IPS-20b (cell line): Measurements from ENCODE around the gene DPP3.

Source experiments
- H3K27ac ChIP-seq: one replicate; pipeline ENCODE4 v1.5.1; 2013; ENCODE audit warnings: low read length
- H3K27me3 ChIP-seq: 2 replicates; pipeline ENCODE4 v1.6.1; 2013; ENCODE audit warnings: mild to moderate bottlenecking, low read length, inconsistent platforms; ENCODE audit not compliant: insufficient read depth
- H3K36me3 ChIP-seq: 2 replicates; pipeline ENCODE4 v1.6.1; 2013; ENCODE audit warnings: low read depth, mild to moderate bottlenecking, inconsistent platforms, low read length, moderate library complexity; ENCODE audit not compliant: insufficient read depth
- H3K4me1 ChIP-seq: 2 replicates; pipeline ENCODE4 v1.6.1; 2013; ENCODE audit warnings: mild to moderate bottlenecking, control low read depth, inconsistent platforms, low read length, moderate library complexity; ENCODE audit not compliant: insufficient read depth
- H3K4me3 ChIP-seq: 2 replicates; pipeline ENCODE4 v1.5.1; 2013; ENCODE audit warnings: mild to moderate bottlenecking, low read length, inconsistent platforms
- H3K9ac ChIP-seq: 2 replicates; pipeline ENCODE4 v1.6.1; 2013; ENCODE audit warnings: low read depth, mild to moderate bottlenecking, inconsistent platforms, low read length, moderate library complexity
- H3K9me3 ChIP-seq: 2 replicates; pipeline ENCODE4 v1.6.1; 2013; ENCODE audit warnings: mild to moderate bottlenecking, low read depth, low read length, inconsistent platforms; ENCODE audit not compliant: insufficient read depth

The DPP3 gene

DNA sequence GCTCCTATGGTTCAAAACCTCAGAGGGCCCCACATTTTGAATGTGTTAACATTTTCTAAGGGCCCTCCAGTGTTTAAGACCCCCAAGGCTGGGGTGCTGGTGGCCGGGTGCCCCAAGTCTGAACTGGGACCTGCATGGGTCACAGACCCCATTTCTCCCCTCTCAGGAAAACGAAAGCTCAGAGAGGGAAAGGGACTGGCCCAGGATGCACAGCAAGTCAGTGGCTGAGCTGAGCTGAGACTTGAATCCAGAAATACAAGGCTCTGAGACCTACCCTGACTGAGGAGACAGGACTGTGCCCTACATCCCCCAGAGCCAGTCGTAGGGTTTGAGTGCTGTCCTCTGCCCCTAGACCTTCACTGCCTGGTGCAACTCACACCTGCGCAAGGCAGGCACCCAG, 70.7 kb downstream of the DPP3 start:
- H3K4me1 ChIP-seq = peaks cover 6% of the 10 kb centered on the region; the same call in 1 of the 2 replicates
- no peaks in the 10 kb centered on the region for H3K27me3 ChIP-seq
- H3K9ac ChIP-seq = no peak overlapping the region
- H3K27ac ChIP-seq = no peak overlapping the region
- peaks cover 8% of the 10 kb centered on the region; the same call in 1 of the 2 replicates for H3K36me3 ChIP-seq
- no peak overlapping the region for H3K4me3 ChIP-seq
- H3K9me3 ChIP-seq = no peaks in the 10 kb centered on the region

DNA sequence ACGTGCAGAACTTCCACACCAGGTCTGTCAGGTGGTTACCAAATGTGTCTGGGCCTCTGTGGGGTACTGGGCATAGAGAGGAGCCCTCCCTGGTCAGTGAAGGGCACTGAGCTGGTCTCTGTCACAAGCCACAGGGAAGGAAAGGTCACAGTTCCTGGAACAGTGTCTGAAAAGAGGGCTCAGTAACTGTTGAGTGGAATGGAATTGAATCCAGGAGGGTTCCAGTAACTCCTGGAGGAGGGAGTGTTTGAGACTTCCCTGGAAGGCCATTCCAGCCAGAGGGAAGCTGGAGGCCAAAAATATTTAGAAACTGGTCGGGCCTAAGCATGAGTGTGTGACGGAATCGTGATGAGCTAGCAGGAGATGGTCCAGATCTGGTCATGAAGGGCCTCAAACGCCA, 74.4 kb downstream of the DPP3 start:
- Histone ChIP-seq H3K9ac (no peak overlapping the region), H3K36me3 (peaks cover 33% of the 10 kb centered on the region), H3K9me3 (no peaks in the 10 kb centered on the region), H3K4me1 (no peaks in the 10 kb centered on the region), H3K4me3 (no peak overlapping the region), H3K27me3 (no peaks in the 10 kb centered on the region), H3K27ac (no peak overlapping the region)

DNA sequence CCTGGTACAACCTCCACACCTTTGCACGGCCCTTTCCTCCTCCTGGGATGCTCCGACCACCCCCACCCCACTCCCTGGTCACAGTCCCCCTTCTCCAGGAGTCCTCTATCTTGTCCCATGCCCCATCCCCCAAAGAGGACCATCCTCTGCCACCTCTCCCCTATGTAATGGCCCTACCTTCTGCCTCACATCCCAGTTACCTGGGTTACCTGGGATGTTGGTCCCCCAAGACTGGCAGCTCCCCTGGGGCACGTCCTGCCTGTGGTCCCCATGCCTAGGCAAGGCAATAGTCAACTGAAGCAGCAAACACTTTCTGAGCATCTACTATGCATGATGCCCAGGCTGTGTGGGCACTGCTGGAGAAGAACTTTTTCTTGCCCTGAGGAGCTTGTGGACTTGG, 75.2 kb downstream of the DPP3 start:
- H3K9me3 ChIP-seq = no peaks in the 10 kb centered on the region
- peaks cover 37% of the 10 kb centered on the region for H3K36me3 ChIP-seq
- no peaks in the 10 kb centered on the region for H3K4me1 ChIP-seq
- H3K9ac ChIP-seq = no peak overlapping the region
- no peak overlapping the region for H3K4me3 ChIP-seq
- no peaks in the 10 kb centered on the region for H3K27me3 ChIP-seq
- H3K27ac ChIP-seq = no peak overlapping the region

DNA sequence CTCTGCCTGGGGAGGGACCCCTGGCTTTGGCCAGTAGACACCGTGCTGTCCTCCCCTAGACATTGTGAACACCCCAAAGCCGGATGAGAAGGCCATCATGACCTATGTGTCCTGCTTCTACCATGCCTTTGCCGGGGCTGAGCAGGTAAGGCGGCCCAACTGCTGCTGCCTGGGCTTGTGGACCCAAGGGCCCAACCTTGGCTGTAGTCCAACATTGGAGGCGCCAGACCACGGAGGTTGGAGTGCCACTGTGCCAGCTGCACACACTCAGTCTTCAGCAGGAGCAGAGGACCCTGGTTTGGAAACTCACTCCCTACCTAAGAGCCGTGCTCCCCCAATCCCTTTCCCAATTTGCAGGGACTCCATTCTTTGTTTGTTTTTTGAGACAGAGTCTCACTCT, 75.9 kb downstream of the DPP3 start:
- H3K9ac ChIP-seq = no peak overlapping the region
- H3K4me1 ChIP-seq = no peaks in the 10 kb centered on the region
- H3K4me3 ChIP-seq = no peak overlapping the region
- no peak overlapping the region for H3K27ac ChIP-seq
- H3K27me3 ChIP-seq = no peaks in the 10 kb centered on the region
- no peaks in the 10 kb centered on the region for H3K9me3 ChIP-seq
- peaks cover 43% of the 10 kb centered on the region for H3K36me3 ChIP-seq

DNA sequence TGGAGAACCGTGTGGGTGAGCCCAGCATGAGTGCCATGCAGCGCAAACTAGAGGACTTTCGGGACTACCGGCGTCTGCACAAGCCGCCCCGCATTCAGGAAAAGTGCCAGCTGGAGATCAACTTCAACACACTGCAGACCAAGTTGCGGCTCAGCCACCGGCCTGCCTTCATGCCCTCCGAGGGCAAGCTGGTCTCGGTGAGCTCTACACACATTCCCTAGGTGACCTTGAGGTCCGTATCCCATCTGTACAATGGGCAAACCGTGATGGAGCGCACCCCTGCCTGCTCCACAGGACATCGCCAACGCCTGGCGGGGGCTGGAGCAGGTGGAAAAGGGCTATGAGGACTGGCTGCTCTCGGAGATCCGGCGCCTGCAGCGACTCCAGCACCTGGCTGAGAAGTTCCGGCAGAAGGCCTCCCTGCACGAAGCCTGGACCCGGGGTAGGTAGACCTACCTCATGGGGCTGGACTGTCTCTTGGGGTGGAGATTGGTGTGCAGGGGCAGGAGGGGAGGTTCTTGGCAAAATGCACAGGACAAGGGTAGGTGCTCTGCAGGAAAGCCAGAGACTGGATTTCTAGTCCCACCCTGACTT, 77.6 kb downstream of the DPP3 start:
- no peak overlapping the region for H3K27ac ChIP-seq
- H3K9ac ChIP-seq = no peak overlapping the region
- no peaks in the 10 kb centered on the region for H3K9me3 ChIP-seq
- no peaks in the 10 kb centered on the region for H3K4me1 ChIP-seq
- H3K27me3 ChIP-seq = no peaks in the 10 kb centered on the region
- H3K4me3 ChIP-seq = no peak overlapping the region
- H3K36me3 ChIP-seq = peaks cover 61% of the 10 kb centered on the region
